ENCODE results near the gene ELOA.
A peak's percentile ranks its signal among the peaks of the same experiment; 100 is the strongest.
"Not testable (repeated sequence)": the region's sequence is repeated elsewhere in the genome, so short reads cannot be mapped to it uniquely, and the experiment has no call there.

Gene ELOA

GRCh38 chr1:23790696-23791515, 47.6 kb downstream of the ELOA start, which contains the start of gene LYPLA2:
Gene LYPLA2 (plus strand): TSS chr1:23791145. CDS start chr1:23792683, 1,538 bp downstream.
- peak; percentile 92 for DNase-seq

- no peak for DNase-seq
These were observed 48.3 kb downstream of the ELOA start for GRCh38 chr1:23791516-23792047.

GRCh38 chr1:23792151-23792945, 49.1 kb downstream of the ELOA start:
- no peak for DNase-seq

- peak; percentile 43 for DNase-seq
These were observed 49.9 kb downstream of the ELOA start for GRCh38 chr1:23793018-23793781.

GRCh38 chr1:23793861-23794731, 50.8 kb downstream of the ELOA start:
- DNase-seq, result no peak

GRCh38 chr1:23794732-23795182, 51.5 kb downstream of the ELOA start:
- DNase-seq, result not testable (repeated sequence)

GRCh38 chr1:23795676-23796465, 52.6 kb downstream of the ELOA start:
- no peak for DNase-seq

GRCh38 chr1:23796466-23797271, 53.4 kb downstream of the ELOA start:
- no peak for DNase-seq

GRCh38 chr1:23797478-23798448, 54.5 kb downstream of the ELOA start:
- DNase-seq, result no peak

- DNase-seq, result no peak
These were observed 55.4 kb downstream of the ELOA start for GRCh38 chr1:23798662-23799142.

GRCh38 chr1:23799255-23799569, 55.9 kb downstream of the ELOA start:
- DNase-seq, result no peak

- DNase-seq, result peak; percentile 71
These were observed 56.5 kb downstream of the ELOA start for GRCh38 chr1:23799570-23800399.

GRCh38 chr1:23800400-23801337, 57.4 kb downstream of the ELOA start, which contains the start of gene GALE:
Gene GALE (minus strand): TSS chr1:23800754. CDS start chr1:23799007, 1,747 bp downstream.
- peak; percentile 97 for DNase-seq

GRCh38 chr1:23801338-23801748, 58.1 kb downstream of the ELOA start:
- no peak for DNase-seq

- no peak for DNase-seq
These were observed 58.6 kb downstream of the ELOA start for GRCh38 chr1:23801876-23802275.

- DNase-seq, result not testable (repeated sequence)
These were observed 59.6 kb downstream of the ELOA start for GRCh38 chr1:23802809-23803342.

All from activated CD4-positive, alpha-beta T cell treated with anti-CD3 and anti-CD28 coated beads, Interleukin-2, amount 50 U/mL, for 16 hours (primary cell).